Measurements from ENCODE around the gene CNGB1.
A peak's percentile ranks its signal among the peaks of the same experiment; 100 is the strongest.
"Not testable (repeated sequence)": the region's sequence is repeated elsewhere in the genome, so short reads cannot be mapped to it uniquely, and the experiment has no call there.

Gene CNGB1

DNA sequence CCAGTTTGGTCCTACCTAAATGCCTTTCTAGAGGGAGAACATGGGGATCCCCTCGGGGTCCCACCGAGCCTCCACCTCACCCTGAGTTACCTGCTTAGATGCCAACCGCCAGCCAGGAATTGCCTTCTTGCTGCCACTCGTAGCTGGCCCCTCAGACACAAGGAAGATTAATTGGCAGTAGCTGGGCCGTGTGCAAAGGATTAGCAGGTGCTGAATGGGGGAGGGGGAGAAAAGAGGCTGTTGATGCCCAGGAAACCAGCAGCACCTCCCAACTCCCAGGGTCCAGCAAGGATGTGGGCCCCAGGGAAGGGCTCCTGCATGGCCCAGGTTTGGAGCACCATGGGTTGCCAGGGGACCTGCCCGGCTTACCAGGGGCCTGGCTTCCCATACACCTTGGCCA, at the start of gene CNGB1:
TSS of gene CNGB1 (minus strand) at position 159 of the 400 bp plus-strand sequence. CDS start 3,842 bp downstream, outside the sequence.
- no peak for DNase-seq

DNA sequence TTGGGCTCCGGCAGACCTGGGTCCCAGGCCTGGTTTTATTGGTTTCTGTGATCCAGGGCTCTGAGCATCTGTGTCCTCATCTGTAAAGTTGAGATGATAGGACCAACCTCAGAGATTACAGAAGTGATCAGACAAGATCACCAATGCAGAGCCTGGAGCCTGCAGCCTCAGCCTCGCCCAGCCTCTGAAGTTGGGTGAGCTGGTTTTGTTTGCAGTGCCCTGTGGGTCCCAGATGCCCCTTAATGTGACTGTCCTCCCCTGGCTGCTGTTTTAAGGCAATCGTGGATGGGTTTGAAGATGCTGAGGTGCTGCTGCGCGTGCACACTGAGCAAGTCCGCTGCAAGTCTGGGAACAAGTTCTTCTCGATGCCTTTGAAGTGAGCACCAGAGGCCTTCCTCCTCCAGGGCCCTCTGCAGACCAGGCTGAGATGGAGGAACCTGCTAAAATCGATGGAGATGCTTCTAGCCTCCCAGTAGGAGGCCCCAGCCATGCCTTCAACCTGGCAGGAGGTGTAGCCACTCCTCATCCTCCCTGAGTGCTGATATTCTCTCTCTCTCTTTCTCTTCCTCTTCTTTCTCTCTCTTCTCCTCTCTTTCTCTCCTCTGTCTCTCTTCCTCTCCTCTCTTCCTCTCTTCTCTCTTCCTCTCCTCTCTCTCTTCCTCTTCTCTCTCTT, 49.1 kb upstream of the CNGB1 start:
- no peak for DNase-seq

DNA sequence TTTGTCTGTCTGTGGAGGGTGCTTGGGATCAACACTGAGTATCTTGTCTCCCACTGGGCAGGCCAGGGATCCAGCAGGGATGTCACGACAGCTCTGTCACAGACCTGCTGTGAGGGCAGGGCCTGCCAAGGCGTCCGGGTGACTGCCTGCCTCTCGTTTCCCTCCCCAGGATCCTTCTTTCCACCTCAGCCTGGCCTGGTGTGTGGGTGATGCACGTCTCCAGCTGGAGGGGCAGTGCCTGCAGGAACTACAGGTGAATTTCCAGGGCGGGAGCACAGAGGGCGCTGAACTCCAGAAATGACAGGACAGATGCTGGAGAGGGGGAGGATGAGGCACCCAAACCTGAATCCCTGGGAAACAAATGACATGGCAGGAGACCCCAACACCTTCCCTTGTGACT, 47.9 kb upstream of the CNGB1 start:
- no peak for DNase-seq

DNA sequence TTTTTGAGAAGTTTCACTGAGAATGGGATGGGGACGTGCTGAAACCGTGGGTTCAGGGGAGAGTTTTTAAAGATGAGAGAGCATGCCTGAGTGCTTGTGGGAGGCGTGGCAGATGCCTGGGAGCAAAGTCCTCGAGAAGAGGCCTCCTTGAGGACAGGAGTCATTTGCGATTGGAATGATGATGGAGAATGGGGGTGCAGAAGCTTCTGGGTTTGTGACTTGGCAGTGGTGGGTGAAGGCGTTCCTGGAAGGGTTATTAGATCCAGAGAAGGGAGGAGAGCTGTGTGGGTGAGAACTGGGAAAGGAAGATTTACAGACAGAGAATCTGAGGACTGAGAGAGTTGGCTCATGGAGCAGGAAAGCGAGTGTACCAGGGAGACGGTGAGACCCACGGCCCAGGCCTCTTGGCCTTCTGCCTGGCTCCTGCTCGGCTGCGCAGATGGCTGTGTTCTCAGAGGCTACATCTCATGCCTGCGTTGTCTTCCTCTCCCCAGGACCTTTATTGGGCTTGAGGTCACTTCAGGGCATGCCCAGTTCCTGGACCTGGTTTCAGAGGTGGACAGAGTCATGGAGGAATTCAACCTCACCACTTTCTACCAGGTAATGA, 46.0 kb upstream of the CNGB1 start:
- no peak for DNase-seq

DNA sequence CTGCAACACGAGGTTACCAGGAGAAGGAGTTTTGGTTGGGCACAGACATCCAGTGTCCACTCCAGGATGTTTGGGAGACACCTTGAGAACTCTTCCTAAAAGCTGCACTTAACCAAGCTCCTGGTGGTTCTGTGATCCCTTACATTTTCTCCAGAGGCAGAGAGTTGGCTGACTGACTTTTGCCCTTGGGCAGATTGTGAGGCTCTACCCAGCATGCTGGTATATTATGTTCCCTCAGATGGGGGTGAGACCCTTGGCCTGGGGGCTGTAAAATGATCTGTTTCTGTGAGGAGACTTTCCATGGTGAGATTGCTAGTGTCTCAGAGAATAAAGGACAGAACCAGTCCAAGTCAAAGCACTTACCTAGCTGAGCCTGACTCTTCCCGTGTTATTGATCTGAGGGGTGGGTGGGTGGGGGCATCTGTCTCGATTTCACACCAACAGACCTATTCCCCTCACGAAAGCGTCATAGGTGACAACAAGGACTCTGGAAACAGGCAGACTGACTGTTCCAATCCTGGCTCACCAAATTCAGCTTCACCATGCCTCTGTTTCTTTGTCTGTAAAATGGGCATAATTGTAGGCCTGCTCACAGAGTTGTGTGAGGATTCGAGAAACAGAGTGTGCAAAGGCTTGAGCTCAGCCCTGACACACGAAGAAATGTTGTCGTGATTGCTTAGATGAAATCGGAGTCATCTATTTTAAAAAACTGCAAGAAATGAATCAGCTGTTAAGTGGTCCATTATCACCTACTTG, 42.5 kb upstream of the CNGB1 start:
- no peak for DNase-seq

DNA sequence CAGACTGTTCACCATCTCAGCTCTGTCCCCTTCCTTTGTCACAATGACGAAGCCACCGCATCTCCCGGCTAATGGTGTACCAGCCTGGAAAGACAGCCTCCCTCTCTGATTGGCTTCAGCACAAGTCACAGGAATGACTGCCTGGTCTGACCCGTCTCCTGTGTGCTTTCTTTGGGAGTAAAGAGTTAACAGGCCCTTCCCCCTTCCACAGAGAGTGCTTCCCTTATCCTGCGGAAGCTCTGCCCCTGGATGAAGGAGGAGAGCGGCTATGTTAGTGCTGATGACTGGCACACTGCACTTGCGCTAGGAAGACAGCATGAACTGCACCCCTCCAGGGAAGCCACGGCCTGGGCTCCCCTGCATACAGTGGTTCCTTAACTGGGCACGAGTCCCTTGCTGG, 41.6 kb upstream of the CNGB1 start:
- DNase-seq = no peak

DNA sequence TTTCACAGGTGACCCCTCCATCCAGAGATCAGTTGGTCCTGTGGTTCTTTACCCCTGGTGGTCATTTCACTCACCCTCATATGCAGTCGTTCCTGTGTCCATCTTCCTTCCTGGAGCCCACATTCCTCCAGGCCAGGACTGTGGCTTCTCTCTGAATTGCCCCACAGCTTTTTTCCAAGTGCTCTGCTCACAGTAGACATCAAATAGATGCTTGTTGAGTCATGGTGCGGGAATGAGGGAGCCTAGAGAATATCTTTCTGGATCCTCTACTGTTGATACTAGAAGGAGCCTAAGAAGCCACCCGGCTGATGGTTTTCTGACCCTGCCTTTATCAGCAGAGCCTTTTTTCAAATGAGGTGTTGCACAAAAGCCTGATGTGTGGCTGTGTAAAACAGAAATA, 40.7 kb upstream of the CNGB1 start:
- DNase-seq = peak; percentile 83

DNA sequence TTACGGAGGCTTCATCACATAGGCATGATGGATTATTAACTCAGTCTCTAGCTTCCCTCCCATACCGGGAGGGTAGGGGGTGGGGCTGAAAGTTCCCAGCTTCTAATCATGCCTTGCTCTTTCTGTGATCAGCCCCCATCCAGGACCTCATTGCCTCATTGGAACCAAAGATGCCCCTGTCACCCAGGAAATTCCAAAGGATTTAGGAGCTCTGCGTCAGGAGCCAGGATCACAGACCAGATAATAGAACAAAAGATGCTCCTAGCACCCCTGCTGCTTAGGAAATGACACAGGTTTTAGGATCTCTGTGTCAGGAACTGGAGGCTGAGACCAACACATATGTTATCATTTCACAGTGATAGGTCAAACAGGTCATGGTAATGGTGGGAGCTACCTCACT, 40.0 kb upstream of the CNGB1 start:
- no peak for DNase-seq

DNA sequence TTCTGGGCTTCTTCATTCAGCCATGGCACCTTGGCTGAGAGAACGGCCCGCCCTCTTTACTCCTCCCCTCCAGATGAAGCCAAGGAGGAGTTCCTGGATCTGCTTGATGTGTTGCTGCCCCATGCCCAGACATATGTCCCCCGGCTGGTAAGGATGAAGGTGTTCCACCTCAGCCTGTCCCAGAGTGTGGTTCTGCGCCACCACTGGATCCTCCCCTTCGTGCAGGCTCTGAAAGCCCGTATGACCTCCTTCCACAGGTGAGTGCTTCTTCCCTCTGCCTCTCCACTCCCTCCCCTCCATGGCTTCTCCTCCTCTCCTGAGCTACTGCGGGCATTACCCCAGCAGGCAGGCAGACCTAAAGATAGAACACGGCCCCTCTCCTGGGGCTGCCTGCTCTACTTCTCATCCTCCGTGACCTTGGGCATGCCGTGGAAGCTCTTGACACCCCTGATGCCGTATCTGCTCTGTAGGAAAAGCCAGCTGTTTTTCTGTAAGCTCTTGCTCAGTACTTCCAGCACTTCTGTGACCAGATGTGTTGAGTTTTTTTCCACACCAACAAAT, 39.0 kb upstream of the CNGB1 start:
- DNase-seq = no peak

DNA sequence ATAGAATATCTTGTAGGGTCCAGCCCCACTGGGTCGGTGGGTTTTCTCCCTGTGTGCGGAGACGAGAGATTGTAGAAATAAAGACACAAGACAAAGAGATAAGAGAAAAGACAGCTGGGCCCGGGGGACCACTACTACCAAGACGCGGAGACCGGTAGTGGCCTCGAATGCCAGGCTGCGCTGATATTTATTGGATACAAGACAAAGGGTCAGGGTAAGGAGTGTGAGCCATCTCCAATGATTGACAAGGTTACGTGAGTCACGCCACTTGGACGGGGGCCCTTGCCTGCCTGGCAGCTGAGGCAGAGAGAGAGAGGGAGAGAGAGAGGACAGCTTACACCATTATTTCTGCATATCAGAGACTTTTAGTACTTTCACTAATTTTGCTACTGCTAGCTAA, 33.8 kb upstream of the CNGB1 start:
- DNase-seq = not testable (repeated sequence)

DNA sequence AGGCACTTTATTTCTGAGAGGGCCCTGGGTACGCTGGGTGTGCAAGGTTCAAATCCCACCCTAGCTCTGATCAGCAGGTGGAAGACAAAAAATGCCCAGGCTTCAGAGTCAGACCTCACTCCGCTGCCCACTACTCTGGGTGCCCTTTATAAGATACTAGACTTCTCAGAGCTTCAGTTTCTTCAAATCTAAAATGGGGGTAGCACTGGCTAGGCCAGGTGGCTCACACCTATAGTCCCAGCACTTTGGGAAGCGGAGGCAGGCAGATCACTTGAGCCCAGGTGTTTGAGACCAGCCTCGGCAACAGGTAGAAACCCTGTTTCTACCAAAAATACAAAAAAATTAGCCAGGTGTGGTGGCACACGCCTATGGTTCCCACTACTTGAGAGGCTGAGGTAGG, 32.0 kb upstream of the CNGB1 start:
- no peak for DNase-seq

DNA sequence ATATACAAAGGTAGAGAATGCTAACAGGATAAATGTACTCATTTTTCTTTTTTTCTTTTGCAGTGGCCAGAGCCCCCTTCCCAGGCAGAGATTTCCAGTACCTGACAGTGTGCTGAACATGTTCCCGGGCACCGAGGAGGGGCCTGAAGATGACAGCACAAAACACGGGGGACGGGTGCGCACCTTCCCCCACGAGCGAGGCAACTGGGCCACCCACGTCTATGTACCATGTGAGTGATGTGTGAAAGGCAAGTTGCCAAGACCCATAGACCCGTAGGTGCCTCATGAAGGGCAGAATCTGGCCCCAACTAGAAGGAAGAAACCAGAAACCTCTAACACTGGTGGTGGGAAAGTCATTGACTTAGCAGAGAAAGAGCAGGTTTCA, 31.5 kb upstream of the CNGB1 start:
- DNase-seq = no peak

DNA sequence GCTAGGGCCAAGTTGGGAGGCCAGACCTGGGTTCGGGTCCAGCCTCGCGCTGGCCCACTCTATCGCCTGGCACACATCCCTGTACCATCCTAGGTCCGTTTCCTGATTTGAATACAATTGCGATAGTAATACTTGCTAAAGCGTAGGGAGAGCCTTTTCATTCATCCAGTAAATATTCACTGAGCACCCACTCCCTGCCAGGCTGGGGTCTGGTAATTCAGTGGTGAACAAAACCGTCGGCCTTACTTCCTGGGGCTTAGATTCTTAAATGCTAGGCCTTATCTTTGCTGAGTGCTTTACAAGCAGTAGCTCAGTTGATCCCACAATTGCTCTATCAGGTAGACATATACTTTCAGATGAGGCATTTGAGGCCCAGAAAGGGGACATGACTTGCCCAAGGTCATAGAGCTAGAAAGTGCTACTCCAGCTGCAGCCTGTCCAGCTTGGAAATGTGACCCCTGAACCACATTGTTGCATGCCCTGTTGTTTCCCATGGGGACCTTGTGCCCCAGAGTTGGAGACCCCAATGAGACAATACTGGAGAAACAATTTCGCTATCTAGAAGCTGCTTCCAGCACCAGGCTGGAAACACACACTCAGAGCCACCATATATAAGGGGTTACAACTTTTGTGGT, 31.0 kb upstream of the CNGB1 start:
- DNase-seq = no peak

DNA sequence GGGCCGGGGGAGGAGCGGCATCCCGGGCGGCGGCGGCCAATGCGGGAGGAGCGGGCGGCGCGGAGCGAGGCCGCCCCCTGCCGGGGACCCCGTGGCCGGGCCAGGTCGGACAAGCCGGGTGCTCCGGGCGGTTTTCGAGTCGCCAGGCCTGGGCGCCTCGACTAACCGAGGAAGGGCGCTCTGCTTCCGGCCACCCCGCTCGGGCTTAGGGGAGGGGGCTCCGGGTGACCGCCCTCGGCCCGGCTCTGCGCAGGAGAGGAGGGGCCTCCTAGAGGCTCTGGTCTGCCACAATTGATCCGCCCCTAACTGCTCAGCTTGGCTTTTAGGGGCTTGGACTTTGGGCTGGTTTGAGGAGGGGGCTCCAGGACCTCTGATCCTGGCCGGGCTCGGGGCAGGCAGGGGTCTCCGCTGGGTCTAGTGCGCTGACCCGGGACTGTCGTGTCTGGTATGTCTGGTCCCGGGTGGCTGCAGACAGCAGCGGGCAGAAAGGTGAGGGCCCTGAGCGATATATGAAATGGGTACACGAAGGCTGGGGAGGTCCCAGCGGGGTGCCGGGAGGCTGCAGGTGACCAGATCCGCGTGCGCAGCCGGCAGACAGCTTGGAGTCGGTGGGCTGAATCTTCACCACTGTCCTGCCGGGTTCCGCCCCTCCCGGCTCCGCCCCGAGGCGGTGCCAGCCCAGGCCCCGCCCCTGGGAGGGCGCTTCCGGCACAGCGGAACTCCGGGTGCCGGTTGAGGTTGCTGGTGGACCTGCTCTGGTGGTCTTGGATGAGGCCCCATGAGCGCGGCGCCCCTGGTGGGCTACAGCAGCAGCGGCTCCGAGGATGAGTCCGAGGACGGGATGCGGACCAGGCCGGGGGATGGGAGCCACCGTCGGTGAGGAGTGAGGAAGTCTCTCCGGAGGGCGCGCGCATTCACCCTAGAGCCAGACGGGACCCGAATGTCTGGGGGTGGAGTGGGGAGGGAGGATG, 30.1 kb upstream of the CNGB1 start, which contains the start of gene USB1:
TSS of gene USB1 (plus strand) at position 702 of the 971 bp plus-strand sequence. CDS start at position 779, 77 bp downstream.
- DNase-seq = peak; percentile 76

DNA sequence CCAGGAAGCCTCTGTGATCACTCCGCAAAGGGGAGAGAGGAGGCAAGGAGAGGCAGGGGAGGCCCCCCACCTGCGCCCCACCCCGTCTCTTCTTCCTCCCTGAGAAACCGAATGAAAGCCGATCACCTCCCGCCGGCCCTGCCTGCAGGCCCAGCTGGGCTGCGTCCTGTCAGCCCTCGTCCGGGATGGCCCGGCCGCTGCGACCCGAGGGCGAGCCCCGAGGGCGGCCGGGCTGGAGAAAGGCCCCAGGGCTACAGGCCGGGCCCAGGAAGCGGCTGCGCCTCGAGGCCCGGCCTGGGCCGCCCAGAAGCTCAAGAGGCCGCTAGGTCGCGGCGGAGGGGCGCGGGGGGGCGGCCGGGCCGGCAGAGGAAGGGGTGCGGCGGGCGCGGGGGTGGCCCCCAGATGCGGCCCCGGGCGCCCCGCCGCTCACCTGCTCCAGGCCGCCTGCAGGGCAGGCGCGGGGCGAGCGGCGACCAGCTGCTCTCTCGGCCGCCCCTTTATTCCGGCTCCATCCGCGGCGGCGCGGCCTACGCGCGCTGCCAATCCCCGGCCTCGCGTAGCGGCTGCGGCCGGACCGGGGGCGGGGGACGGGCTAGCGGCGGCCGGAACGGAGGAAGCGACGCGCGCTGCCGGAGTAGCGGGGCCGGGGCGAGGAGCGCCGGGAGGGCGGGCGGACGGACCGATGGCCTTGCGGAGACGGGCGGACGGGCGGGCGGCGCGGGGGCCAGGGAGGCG, 29.2 kb upstream of the CNGB1 start, which contains the start of gene ZNF319:
TSS of gene ZNF319 (minus strand) at position 702 of the 735 bp plus-strand sequence. CDS start 2,407 bp downstream, outside the sequence.
- no peak for DNase-seq

DNA sequence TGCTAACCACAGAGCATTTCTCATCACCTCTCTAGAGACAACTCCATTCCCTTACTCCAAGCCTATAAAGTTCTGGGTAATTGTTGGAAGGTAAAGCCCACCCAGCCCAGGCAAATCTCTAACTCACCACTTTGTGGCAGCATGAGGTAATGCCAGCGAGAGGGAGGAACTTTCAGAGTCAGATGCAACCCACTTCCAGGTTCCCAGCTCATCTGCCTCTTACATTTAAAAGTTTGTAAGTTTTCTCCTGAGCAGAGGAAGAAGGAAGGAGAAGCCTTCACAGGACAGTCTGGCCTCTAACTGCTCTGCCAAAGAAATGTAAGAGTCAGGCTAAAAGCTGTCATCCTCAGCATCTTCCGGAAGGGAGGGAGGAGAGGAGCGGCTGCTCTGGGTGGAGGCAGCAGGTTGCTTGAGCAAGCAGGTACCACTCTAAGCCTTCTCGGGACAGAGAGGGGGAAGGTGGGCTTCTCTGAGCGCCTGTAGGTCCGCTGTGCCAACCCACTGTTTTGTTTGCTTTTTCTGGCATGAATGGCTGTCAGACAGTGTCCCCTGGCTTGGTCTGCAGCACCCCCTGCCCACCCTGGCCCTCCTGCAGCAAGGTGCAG, 28.5 kb upstream of the CNGB1 start:
- DNase-seq = peak; percentile 38

DNA sequence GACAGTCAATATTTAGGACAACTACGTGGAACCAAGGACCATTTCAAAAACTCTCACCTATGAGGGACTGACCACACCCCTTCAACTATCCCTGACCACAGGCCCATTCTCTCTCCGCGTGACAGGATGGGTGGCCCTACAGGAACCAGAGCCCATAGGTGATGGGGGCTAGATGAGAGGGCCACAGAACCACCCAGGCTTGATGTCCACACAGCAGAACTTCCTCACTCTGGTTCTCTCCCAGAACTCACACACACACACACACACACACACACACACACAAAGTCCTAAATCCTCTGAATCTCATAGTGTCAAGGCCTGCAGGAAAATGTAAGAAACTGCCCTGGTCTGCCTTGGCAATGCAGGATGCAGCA, 28.1 kb upstream of the CNGB1 start:
- no peak for DNase-seq

DNA sequence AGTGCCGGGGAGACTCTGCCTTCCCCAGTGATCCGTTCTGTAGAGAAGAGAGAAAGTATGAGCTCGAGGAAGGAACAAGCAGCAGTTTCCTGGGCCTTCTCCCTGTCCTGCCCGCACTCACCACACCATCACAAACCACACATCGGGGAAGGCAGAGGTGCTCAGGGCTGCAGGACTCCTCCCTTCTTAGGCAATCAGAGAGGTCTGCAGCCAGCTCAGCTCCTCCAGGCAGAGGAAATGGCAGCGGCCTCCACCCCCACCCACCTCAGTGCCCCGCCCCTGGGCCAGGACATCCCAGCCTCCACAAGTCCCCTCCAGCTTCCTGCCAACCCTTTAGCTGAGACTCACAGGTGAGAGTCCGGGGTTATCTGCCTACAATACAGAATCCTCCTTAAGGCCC, 27.6 kb upstream of the CNGB1 start:
- no peak for DNase-seq

DNA sequence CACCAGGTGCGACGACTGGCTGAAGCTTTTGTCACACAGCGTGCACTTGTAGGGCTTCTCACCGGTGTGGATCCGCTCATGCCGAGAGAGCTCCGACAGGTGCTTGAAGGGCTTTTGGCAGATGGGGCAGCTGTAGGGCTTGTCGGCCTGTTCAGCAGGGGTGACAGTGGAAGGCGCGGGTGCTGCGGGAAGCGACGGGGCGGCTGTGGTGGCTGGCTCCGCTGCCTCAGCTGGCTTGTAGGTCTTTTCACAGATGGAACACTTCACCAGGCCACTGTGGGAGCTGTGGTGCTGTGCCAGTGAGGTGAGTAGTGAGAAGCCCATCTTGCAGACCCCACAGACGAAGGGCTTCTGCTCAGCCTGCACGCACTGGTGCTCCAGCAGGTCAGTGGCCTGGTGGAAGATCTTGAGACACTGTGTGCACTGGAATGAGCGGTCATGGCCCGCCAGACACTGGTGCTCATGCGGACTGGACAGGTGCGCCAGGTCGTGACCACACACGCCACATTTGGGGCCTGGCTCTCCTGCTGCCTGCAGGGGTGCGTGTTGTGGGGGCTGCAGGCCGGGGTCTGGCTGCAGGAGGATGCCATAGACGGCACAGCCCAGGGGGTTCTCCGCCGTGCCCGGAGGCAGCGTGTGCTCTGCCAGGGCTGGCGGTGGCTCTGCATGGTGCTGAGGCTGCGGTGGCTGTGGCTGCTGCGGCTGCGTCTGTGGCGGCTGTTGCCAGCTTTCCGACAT, 26.8 kb upstream of the CNGB1 start:
- DNase-seq = no peak

DNA sequence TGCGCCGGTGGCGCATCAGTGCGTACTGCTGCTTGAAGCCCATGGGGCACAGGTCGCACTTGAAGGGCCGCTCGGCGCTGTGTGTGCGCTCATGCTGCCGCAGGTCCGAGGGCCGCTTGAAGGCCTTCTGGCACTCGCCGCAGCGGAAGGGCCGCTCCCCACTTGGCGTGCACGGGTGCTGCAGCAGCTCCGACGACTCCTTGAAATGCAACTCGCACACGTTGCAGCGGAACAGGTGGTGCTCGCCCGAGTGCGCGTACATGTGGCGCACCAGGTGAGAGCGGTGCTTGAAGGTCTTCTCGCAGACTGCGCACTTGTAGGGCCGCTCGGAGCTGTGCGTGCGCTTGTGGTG, 26.2 kb upstream of the CNGB1 start:
- no peak for DNase-seq
